Activated CD8-positive, alpha-beta memory T cell treated with anti-CD3 and anti-CD28 coated beads for 1 hour (primary cell): Measurements from ENCODE around the gene TOMT.

Experiments used
- DNase-seq, 2 donors: peaks; one replicate each; pipeline ENCODE4 v3.0.0-alpha.2; 2020; ENCODE audit warnings: low read depth in 1 of 2; ENCODE audit errors: extremely low read depth in 1 of 2

Gene TOMT

DNA sequence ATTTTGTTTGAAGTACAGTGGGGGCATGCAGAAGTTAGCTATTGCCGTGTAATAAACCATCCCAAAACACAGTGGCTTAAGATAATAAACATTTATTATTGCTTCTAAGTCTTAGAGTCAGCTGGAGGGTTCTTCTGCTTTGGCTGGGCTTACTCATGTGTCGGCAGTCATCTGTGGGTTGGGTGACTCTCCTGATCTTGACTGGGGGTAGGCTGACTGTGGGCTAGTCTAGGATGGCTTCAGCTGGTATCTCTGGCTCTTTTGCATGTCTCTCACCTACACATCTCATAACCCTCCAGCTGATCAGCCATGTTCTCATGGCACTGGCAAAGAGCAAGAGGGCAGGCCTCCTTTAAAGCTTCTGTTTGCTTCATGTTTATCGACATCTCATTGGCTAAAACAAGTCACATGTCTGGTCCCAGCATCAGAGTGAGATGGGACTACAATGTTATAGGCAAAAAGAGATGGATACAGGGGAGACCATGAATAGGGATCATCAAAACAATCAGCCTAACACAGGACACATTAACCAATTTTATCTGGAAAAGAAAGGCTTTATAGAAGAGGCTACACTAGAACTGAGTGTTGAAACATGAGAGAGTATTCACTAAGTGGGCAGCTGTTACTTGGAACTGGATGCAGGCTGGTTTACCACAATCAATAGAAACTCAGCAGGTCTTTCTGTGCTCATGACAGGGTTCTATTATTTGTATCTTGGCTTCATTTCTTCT, 19.9 kb upstream of the TOMT start:
- no peak for DNase-seq

DNA sequence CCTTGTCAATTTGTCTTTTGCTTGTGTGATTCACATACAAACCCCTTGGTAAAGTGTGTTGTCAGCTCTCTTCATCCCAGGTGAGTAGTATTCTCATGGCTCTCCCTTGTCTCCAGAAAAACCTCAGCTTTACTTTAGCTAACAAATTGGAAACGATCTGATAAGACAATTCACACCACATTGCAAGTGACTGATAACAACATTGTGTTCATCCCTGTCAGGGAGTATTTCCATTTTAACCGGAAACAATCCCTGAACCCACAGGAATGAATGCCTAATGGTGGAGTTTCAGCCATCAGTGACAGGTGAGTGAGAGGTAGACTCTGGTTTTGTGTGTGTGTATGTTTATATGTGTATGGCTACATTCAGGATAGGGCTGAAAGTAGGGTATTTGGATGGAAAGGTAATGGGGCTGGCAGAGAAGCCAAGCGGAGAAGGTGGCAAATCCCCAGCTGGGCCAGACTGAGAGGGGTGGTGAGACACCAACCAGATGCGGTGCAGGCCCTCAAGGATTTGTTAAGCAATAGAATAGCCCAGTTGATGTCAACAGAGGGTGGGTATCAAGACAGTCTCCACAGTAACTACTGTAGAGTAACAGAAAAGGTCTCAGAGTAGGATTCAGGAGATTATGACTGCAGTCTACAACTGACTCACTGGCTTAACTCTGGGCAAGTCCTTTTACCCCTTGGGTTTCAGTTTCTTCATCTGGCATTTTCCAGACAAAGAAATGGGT, 17.5 kb upstream of the TOMT start:
- DNase-seq, result no peak

DNA sequence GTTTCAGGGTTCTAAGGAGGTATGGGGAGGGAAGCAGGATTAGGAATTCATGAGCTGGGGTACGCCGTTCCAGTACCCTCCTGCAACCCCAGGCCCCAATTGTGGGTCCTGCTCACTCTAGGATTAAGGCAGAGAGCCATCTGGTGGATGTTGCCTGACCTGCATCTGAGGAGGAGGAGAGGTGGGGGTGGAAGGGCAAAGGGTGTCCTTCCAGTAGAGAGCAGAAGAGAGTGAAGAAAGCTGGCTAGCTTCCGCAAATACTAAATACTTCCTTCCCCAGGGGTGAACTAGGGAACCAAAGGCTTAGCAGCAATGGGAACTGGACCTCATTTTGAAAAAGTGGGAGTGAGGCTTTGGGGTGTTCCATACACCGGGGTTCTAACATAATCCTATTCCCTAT, 14.4 kb upstream of the TOMT start:
- peak; percentile 42 to 47 for DNase-seq

DNA sequence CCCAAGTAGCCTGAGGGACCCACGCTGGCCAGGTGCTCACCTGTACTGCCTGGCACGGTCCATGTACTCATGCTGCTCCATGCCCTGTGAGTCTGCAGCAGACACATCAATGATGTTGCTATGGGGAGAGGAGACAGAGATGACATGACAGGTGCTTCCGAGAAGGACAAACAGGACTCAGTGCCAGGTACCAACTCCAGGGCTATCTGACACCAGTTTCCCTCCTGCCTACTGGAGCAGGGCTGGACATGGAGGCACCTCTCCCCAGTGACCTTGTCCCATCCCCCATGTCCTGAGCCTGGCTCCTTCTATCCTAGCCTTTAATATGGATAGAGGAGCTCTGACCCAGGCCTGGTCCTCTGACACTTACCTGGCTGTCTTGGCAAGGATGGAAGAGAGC, 7.0 kb upstream of the TOMT start:
- no peak for DNase-seq

DNA sequence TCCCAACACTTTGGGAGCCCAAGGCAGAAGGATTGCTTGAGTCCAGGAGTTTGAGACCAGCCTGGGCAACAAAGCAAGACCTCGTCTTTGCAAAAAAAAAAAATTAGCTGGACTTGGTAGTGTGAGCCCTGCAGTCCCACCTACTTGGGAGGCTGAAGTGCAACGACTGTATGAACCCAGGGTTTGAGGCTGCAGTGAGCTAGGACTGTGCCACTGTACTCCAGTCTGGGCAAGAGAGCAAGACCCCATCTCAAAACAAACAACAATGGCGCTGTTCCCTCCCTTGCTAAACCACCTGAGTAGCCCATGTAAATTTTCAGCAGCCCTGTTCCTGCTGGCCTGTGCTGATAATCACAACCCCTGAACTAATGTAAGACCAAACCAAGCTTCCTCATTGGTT, 5.7 kb upstream of the TOMT start:
- no peak for DNase-seq

DNA sequence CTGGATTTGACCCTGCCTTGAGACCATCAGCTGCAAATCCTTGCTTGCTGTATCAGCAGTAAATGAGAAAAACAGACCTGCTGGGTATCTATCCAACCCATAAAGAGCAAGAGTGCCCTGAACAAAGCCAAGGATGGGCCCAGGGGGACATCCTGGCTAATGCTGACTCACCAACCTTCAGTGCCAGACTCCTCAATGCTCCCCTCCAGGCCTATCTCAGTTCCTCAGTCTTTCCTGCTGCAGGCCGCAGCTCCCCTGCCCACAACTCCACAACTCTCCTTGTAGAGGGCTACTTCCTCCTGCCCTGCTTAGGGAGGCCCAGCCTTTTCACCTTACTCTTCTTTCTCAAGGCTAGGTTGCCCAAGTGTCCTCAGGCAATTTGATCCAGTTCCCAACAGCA, 5.3 kb upstream of the TOMT start:
- DNase-seq, result no peak

DNA sequence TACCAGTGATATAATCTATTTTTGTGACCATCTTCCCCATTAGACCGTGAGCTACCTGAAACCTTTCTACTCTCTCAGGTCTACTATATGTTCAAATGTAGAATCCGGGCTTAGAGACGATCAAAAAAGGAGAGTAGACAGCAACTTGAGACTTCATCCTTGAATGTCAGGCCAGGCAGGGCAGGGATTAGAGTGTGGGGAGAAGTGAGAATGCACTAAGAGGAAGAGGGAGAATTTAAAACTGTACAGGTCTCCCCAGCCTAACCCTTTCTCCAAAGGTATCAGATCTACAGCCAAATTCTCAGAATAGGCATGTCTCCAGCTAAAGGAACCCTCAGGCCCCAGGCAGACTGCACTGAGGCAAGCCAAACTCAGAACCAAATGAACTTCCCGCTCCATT, 3.6 kb upstream of the TOMT start:
- no peak for DNase-seq

DNA sequence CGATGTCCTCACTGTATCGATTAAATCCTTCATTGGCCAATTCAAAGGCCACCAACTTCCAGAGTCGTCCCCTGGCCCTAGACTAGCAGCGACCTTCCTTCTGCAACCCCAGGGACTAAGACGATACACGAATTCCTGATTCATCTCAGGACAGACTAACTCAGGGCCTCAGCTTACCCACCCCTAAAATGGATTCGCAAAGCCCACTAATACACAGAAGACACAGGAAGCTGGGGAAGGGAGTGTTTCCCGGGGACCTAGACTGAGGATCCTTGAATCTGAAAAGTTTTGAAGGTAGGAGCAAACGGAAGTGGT, 3.1 kb upstream of the TOMT start:
- DNase-seq, result no peak

DNA sequence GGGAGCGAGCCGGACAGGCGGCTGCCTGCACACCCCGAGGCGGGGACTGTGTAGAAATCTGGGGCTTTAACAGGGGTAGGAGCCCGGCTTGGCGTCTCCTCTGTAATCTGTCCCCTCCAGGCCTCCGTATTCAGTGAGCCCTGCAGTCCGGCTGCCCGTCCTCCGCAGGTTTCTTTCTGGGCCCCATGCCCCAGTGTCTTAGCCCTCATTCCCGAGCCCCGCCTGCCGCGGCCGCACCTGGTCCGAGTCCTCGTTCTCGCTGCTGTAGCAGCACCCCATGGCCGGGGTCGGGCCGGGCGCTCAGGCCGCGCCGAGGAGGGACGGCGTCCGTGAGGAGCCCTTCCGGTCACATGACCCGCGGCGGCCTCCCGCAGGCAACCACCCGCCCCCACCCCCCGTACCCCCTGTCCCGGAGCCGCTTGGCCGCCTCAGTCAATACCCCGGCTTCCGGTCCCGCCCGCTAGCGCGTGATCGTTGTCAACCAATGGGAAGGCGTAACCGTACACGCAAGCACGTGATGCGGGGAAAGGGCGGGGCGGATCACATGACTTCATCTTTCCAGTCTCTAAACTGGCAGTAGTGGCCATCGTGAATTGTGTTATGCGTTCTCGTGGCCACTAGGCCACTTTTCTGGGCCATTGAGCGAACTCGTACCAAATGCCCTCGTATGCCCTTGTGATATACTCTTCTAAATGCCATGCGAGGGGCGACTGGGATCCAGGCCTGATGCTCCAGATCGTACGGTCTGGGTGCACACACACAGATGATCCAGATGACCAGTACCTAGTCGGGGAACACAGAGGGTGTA, 2.6 kb upstream of the TOMT start, which contains the start of gene LAMTOR1:
LAMTOR1 (minus strand) TSS at position 352 of the 808 bp plus-strand sequence; CDS start at position 279, 73 bp downstream.
- DNase-seq, result peak; percentile 94 to 96

DNA sequence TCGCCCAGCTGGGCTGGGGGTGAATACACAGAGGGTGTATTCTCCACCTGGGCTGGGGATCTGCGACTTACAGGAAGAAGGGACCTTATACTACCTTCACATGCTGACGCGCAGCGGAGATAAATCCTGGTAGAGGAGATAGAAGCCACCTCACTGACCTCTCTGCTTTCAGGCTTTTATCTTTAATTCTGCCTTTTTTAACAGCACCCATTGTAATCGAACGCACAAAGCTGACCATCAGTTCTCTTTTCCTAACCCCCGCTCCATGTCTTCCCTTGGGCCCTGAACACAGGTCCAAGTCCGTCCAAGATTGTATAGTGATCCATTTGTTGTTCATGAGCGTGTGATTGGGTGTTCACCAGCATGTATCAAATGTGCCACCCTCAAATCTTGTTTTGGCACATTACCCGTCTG, 2.0 kb upstream of the TOMT start:
- DNase-seq, result no peak

DNA sequence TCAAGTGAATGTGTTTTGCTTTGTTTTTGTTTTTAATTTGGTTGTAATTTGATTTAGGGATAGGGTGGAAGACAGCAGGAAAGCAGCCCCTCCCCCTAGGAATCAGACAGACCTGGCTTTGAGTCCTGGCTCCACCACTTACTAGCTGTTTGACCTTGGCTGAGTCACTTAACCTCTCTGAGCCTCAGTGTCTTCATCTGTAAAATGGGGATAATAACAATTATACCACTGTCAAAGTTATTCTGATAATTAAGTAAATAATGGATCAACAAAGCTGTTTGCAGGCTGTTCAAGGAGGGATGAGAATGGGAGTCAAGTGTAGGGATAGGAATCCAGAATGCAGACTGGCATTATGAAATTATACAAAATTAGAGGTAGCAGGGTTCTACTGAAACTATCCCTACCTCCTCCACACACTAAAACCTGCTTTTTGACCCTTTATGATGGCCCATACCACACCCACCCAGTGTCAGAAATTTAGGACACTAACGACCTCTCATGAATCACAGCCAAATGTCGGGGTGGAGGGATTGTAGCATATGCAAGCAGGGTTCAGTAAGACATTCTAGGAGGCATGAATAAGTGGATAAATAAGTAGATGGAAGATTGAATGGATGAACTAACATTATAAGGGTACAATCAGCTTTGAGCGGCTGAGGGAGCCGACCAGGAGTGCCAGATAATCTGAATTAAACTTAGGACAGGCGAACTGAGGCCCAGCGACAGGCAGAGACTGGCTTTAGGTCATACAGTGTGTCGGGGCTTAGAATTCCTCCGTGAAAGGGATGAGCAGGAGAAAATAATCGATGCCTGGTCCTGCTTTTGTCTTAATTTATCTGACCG, 5.8 kb downstream of the TOMT start:
- no peak for DNase-seq

DNA sequence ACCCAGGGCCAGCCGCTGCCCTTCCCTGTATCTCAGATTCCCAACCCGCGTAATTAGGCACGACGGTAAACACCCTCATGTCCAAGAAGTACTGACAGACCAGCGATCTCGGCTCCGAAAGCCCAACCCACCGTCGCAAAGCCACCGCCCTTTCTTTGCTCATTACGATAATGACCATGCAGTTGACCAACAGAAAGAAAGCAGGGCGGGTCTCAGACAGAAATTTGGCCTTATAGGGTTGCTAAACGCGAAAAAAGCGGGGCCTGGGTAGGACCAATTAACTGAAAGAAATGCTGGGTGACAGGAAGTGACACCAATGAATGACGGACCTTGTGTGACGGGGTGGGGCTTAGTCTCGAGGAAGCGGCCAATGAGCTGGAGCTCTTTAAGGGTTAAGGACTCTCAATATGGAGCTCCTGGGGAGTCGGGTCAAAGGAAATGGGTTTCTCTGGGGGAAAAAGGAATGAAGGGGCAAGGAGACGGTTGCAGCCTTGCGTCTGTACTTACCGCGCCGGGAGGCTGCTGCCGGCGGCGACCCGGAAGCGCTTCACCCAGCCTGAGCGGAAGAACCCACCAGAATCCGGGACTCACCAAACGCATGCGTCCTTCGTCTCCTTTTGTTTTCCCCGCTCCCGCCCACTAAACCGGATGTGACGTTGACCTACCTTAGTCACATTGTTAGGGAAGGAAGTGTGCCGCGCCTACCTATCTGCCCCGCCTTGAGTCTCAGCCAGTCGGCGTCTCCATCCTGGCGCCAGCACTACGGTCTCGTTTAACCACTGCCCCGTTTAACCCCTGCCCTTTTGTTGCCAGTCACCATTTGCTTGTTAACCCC, 6.6 kb downstream of the TOMT start, which contains the start of gene ANAPC15:
ANAPC15 (minus strand) TSS at position 553 of the 835 bp plus-strand sequence. CDS start 1,419 bp downstream, outside the sequence.
- peak; percentile 94 to 99 for DNase-seq

DNA sequence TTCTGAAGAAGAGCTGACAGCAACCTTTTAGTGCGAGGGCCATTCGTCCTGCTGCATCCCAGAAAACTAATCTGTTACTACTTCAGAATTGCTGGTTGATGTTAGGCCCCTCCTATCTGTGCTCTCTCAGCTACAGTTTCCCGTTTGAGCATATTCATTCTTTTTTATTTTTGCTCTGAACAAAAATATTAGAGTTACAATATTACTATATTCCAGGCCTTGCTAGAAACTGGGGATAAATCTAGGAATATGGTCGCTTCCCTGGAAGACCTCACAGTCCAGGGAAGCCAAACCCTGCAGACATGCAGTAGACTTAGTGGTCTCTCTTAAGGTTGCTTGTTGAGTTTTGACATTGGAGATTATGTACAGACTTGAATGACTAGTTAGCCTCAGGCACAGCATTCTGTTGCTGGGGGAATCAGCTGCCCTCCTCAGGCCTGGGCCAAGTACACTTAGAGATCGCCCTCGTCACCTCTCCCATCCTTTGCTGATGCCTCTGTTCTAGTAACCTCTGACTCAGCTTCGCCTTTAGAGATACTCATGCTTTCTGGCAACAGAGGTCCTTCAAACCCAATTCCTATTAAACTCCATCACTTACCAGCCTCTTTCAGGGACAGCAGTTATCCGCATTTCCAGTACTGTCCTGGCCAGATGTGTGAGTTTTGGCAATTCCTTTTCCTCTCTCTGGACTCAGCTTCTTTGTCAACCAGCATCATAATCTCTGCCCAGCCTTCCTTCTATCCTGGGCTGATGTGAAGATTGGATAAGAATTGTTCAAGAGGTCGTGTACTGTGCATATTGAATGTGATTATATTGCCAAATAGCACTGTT, 7.5 kb downstream of the TOMT start:
- no peak for DNase-seq

DNA sequence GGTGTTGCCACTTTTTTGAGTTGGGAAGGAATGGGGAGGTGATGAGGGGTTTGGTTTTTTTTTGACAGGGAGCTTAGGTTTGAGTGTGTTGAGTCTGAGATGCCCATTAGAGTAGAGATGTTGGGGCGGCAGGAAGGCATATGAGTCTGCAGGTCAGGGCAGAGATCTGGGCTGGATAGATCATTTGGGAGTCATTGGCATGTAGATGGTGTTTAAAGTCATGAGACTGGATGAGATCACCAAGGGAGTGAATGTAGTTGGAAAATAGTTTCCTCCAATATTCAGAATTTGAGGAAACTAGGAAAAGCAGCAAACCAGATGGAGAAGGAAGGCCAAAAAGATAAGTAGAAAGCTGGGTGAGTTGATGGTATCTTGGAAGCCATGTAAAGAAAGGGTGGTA, 8.8 kb downstream of the TOMT start:
- no peak for DNase-seq

DNA sequence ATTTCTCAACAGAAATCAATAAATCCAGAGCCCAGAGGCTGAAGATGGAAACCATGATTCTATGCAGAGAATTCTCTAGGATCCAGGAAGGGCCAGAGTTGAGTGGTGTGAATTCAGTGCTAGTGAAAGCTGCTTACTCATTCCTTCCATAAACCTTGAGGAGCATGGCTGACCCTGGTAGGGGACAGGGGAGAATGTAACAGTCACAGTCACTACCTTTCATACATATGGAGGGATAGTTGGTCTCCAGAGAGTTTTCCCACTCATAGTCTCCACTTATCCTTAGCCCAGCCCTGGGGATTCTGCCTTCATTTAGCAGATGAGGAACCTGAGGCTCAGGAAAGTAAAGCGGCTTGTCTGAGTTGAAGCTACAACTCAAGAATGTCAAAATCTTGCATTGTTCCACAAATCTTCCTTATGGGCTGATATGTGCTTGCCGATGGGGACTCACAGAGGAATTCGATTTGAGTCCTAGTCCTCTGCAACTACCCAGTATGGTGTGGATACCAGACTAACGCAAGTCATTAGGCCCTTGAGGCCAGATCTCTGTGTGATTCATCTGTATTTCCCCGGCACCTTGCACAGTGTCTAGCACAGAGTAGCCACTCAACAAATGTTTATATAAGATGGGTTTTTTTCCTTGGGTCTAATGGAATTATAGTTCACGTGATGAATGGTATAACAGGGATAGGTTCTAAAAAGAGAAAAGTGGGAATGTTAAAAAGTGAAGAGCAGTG, 10.5 kb downstream of the TOMT start:
- no peak for DNase-seq

DNA sequence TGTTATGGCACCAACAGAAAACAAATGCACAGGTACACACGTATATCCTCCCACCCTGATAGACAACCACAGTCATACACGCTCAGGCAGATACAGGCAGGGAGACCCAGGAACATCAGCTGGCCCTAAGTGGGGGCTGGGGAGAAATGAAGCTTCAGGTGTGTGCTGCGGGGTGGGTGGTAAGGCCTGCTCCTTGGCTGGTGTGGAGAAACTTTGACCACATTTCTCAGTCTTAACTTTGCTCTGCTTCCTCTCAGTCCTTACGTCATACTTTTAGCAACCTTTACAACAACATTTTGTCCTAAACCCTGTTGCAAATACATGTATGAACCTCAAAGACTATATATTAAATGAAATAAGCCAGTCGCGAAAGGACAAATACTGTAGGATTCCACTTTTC, 13.5 kb downstream of the TOMT start:
- DNase-seq, result no peak

DNA sequence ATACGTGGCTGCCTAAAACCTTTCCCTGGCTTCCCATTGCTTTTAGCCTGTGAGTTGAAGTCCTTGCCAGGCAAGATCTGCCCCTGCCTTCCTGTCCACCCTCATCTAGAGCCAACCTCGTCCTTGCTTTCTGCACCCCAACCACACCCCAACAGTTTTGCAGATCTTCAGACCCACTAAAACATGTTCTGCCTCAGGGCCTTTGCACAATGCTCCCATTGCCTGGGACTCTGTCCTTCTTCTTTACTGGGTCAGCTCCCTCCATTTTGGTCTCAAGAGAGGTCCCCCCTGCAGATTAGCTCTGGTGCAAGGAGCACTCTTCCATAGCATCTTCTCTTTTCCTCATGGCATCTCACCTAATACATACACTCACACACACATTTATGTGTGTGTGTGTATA, 15.2 kb downstream of the TOMT start:
- no peak for DNase-seq

DNA sequence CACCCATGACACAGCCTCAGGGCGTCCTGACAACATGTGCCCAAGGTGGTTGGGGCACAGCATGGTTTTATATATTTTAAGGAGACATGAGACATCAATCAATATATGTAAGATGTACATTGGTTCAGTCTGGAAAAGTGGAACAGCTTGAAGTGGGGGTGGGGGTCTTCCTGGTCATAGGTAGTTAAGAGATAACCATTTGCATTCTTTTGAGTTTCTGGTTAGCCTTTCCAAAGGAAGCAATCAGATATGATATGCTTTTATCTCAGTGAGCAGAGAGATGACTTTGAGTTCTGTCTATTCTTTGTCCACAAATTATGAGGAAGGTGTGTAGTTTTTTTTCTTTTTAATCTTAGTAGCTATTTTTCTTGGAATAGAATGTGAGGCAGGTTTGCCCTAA, 16.9 kb downstream of the TOMT start:
- no peak for DNase-seq
